Breast epithelium (tissue), 3 donors: ENCODE results near the gene HECTD1.

Experiments used
- POLR2A ChIP-seq: fragments of 450-650 bp; IDR thresholded peaks from one replicate; pipeline ENCODE4 v1.6.1; 2016; ENCODE audit warnings: antibody characterized with exemption, mild to moderate bottlenecking, moderate library complexity
- POLR2AphosphoS5 ChIP-seq, 3 donors: sonication (generic); formaldehyde crosslinking; IDR thresholded peaks; one replicate each; pipeline ENCODE4 v1.6.1; 2017; ENCODE audit warnings: antibody characterized with exemption in 3 of 3
- TF ChIP-seq, protein P1 (sequence below), 3 donors: fragments of 450-650 bp; IDR thresholded peaks; one replicate each; pipeline ENCODE4 v1.5.1; 2016 to 2017; ENCODE audit warnings: antibody characterized with exemption in 3 of 3, mild to moderate bottlenecking in 3 of 3, moderate library complexity in 3 of 3

- TF ChIP-seq, protein P1, sequence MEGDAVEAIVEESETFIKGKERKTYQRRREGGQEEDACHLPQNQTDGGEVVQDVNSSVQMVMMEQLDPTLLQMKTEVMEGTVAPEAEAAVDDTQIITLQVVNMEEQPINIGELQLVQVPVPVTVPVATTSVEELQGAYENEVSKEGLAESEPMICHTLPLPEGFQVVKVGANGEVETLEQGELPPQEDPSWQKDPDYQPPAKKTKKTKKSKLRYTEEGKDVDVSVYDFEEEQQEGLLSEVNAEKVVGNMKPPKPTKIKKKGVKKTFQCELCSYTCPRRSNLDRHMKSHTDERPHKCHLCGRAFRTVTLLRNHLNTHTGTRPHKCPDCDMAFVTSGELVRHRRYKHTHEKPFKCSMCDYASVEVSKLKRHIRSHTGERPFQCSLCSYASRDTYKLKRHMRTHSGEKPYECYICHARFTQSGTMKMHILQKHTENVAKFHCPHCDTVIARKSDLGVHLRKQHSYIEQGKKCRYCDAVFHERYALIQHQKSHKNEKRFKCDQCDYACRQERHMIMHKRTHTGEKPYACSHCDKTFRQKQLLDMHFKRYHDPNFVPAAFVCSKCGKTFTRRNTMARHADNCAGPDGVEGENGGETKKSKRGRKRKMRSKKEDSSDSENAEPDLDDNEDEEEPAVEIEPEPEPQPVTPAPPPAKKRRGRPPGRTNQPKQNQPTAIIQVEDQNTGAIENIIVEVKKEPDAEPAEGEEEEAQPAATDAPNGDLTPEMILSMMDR (IDR thresholded peaks at IDR 0.05) = no peak
- no peak for TF ChIP-seq POLR2A
- no peak for TF ChIP-seq POLR2AphosphoS5 (IDR thresholded peaks at IDR 0.05)
These were observed 13.7 kb upstream of the HECTD1 start for GRCh38 chr14:31221266-31221665.
